ENCODE measurements around the gene GPR39. TPM values are rescaled to one million over a fixed set of nuclear protein-coding genes. Genes with fewer than 3 reads are reported as not detected.

Gene GPR39
- total RNA-seq, 1 experiment from 2014 or later = 0.50 TPM

GRCh38 chr2:132656266-132656975 is 239.8 kb downstream of the GPR39 start:
- Histone ChIP-seq H3K14ac (ENCODE audit: insufficient read depth, low read length) (no peak overlapping the region), H2BK5ac (ENCODE audit: insufficient read length, low read length) (no peak overlapping the region), H2BK120ac (ENCODE audit: low read depth, low read length, poor library complexity, severe bottlenecking) (no peak overlapping the region), H3K18ac (ENCODE audit: insufficient read length, low read depth, low read length) (no peak overlapping the region), H2BK20ac (ENCODE audit: low read depth, low read length, poor library complexity, severe bottlenecking) (no peak overlapping the region), H3K27me3 (ENCODE audit: insufficient read depth, low read length) (no peaks in the 10 kb centered on the region), H4K20me1 (ENCODE audit: control insufficient read depth, insufficient read depth, insufficient read length) (no peaks in the 10 kb centered on the region), H2BK12ac (ENCODE audit: insufficient read length, low read depth, low read length) (no peak overlapping the region), H3K9ac (ENCODE audit: extremely low read depth, insufficient read length, low read length) (no peak overlapping the region), H4K8ac (replicated peaks; ENCODE audit: insufficient read length, low read depth, low read length) (no peak overlapping the region), H2AK5ac (ENCODE audit: insufficient read length, low read length) (no peak overlapping the region), H3K4me2 (ENCODE audit: insufficient read depth, insufficient read length, low read length) (no peak overlapping the region), H3K4ac (ENCODE audit: low read depth, low read length) (no peak overlapping the region), H2BK15ac (ENCODE audit: low read depth, low read length) (no peak overlapping the region), H3K4me1 (ENCODE audit: insufficient read depth, low read length) (no peaks in the 10 kb centered on the region), H3T11ph (ENCODE audit: low read length) (no peak overlapping the region), H3K79me2 (ENCODE audit: insufficient read depth, low read length) (no peaks in the 10 kb centered on the region), H3K79me1 (ENCODE audit: insufficient read depth, low read depth, low read length, poor library complexity, severe bottlenecking) (no peaks in the 10 kb centered on the region), H3K27ac (ENCODE audit: insufficient read length, low read depth, low read length) (no peak overlapping the region), H3K23ac (ENCODE audit: insufficient read length, low read depth, low read length) (no peak overlapping the region), H3K56ac (ENCODE audit: insufficient read length, low read depth, low read length) (no peak overlapping the region), H4K91ac (ENCODE audit: insufficient read length, low read depth, low read length) (no peak overlapping the region), H2AFZ (ENCODE audit: low read length) (no peak overlapping the region), H3K9me3 (ENCODE audit: control insufficient read depth, low read depth, low read length) (no peaks in the 10 kb centered on the region), H4K5ac (ENCODE audit: insufficient read length, low read depth, low read length) (no peak overlapping the region), H3K23me2 (ENCODE audit: insufficient read length, low read depth, low read length, poor library complexity, severe bottlenecking) (no peaks in the 10 kb centered on the region)
- WGBS (ENCODE audit: extremely low coverage, insufficient read length, low lambda C conversion rate) = no CpG with 5 or more reads among the region's 7 CpGs
- Mint-ChIP-seq H3K27ac (no peak overlapping the region), H3K4me3 (no peak overlapping the region), H3K4me1 (peaks cover 25 to 29% of the 10 kb centered on the region in 2 experiments), H3K36me3 (ENCODE audit: insufficient read depth in 1 of 3, low read depth in 3 of 3) (no peaks in the 10 kb centered on the region; a peak in 1 of 7 replicates), H3K27me3 (ENCODE audit: low read depth) (peaks cover 2% of the 10 kb centered on the region; the same call in 1 of the 2 replicates), H3K9me3 (no peaks in the 10 kb centered on the region; a peak in 1 of 5 replicates)
- no peak for TF ChIP-seq CTCF (conservative IDR thresholded peaks at IDR 0.05)
- DNase-seq = no peak

All from H9 (cell line).